Nephron progenitor cell (in vitro differentiated cells): Measurements from ENCODE around the gene ACKR2.

Experiments used
- DNase-seq: peaks from one replicate; pipeline ENCODE4 v3.0.0; 2021
- H3K27ac Mint-ChIP-seq: 2 replicates; pipeline ENCODE4 v1.8.0; 2021; ENCODE audit warnings: mild to moderate bottlenecking, moderate library complexity, mixed read lengths
- H3K27me3 Mint-ChIP-seq: 2 replicates; pipeline ENCODE4 v1.8.0; 2021; ENCODE audit warnings: mild to moderate bottlenecking, low read depth, mixed read lengths; ENCODE audit not compliant: poor library complexity
- H3K36me3 Mint-ChIP-seq: 2 replicates; pipeline ENCODE4 v1.8.0; 2021; ENCODE audit warnings: low read depth, mixed read lengths
- H3K4me1 Mint-ChIP-seq: 2 replicates; pipeline ENCODE4 v1.8.0; 2021; ENCODE audit warnings: mixed read lengths
- H3K4me3 Mint-ChIP-seq: 2 replicates; pipeline ENCODE4 v1.8.0; 2021; ENCODE audit warnings: mild to moderate bottlenecking, moderate library complexity, mixed read lengths
- H3K9me3 Mint-ChIP-seq: 2 replicates; pipeline ENCODE4 v1.8.0; 2021; ENCODE audit warnings: mild to moderate bottlenecking, moderate library complexity, mixed read lengths
- TF ChIP-seq, protein P1 (sequence below): fragments of 200-600 bp; sonication (generic); IDR thresholded peaks from 2 replicates; pipeline ENCODE4 v1.5.0; 2021; ENCODE audit warnings: antibody characterized with exemption

Gene ACKR2

DNA sequence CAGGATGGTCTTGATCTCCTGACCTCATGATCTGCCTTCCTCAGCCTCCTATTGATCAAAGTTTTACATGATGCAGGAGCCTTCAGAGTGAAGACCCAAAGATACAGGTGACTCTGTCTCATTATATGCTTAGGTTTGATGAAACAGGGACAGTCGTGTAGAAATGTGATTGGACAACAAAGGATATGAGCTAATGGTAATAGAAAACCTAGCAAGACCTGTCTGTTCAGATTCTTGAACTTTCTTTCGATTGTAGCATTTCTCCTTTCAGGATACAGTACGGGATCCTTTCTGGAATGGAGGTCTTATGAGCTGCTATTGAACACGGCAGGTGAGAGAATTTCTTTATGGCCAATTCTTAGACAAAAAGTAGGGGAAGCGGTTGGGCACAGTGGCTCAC is at the start of gene ACKR2:
TSS of gene ACKR2 (plus strand) at position 244 of the 400 bp plus-strand sequence. CDS start 55,058 bp downstream, outside the sequence.
- H3K4me3 Mint-ChIP-seq, result no peak within 1 kb of the TSS
- peaks cover 29% of the 10 kb centered on the region for H3K4me1 Mint-ChIP-seq
- TF ChIP-seq, protein P1, sequence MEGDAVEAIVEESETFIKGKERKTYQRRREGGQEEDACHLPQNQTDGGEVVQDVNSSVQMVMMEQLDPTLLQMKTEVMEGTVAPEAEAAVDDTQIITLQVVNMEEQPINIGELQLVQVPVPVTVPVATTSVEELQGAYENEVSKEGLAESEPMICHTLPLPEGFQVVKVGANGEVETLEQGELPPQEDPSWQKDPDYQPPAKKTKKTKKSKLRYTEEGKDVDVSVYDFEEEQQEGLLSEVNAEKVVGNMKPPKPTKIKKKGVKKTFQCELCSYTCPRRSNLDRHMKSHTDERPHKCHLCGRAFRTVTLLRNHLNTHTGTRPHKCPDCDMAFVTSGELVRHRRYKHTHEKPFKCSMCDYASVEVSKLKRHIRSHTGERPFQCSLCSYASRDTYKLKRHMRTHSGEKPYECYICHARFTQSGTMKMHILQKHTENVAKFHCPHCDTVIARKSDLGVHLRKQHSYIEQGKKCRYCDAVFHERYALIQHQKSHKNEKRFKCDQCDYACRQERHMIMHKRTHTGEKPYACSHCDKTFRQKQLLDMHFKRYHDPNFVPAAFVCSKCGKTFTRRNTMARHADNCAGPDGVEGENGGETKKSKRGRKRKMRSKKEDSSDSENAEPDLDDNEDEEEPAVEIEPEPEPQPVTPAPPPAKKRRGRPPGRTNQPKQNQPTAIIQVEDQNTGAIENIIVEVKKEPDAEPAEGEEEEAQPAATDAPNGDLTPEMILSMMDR, result no peak
- H3K36me3 Mint-ChIP-seq, result no peaks in the 10 kb centered on the region
- peaks cover 15% of the 10 kb centered on the region for H3K27me3 Mint-ChIP-seq
- H3K9me3 Mint-ChIP-seq, result no peaks in the 10 kb centered on the region
- H3K27ac Mint-ChIP-seq, result peak within 1 kb of the TSS; percentile 6
- DNase-seq, result no peak

GRCh38 chr3:42762046-42762724 is 47.1 kb upstream of the ACKR2 start:
- Mint-ChIP-seq H3K4me3 (no peak overlapping the region), H3K4me1 (no peaks in the 10 kb centered on the region), H3K9me3 (no peaks in the 10 kb centered on the region), H3K27ac (no peak overlapping the region), H3K27me3 (peaks cover 14% of the 10 kb centered on the region), H3K36me3 (no peaks in the 10 kb centered on the region)
- no peak for DNase-seq
- TF ChIP-seq, protein P1, result no peak

GRCh38 chr3:42763021-42763420 is 46.2 kb upstream of the ACKR2 start:
- Mint-ChIP-seq H3K36me3 (no peaks in the 10 kb centered on the region), H3K27ac (no peak overlapping the region), H3K9me3 (no peaks in the 10 kb centered on the region), H3K4me3 (no peak overlapping the region), H3K27me3 (peaks cover 19% of the 10 kb centered on the region), H3K4me1 (no peaks in the 10 kb centered on the region)
- TF ChIP-seq, protein P1, result no peak
- no peak for DNase-seq

- Mint-ChIP-seq H3K9me3 (peaks cover 7% of the 10 kb centered on the region), H3K36me3 (no peaks in the 10 kb centered on the region), H3K27me3 (peaks cover 19% of the 10 kb centered on the region), H3K4me3 (no peak overlapping the region), H3K27ac (no peak overlapping the region), H3K4me1 (no peaks in the 10 kb centered on the region)
- no peak for DNase-seq
- TF ChIP-seq, protein P1, result no peak
These were observed 45.1 kb upstream of the ACKR2 start for GRCh38 chr3:42764115-42764514.

DNA sequence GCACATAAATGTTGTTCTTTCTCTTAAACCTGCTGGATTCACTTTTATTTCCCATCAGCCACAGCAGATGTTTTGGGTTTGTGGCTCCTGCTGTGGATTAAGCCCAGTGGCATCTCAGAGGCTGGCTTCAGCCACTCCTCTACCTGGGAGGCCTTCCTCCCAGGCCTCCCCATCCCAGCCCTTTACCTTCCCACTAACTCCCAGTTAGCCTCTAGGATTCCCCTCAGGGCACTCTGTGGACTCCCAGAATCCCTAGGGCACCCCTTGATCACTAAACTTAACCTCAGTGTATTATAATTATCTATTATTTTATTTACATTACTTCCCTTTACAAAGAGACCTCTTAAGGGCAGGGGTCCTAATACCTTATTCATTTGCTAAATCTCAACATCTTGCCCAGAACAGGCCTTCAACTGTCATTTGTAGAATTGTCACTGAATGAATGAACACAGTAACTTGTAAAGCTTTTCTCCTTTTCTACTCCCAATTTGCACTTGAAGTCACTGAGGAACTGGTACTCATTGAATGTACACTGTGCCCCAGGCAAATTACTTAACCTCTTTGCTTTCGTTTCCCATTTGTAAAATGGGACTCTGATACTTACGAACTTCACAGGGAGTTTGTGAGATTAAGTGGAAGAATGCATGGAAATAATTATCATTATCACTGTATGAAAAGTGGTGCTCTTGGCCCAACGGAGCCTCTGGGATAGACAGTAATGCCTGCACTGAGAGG is 44.5 kb upstream of the ACKR2 start:
- peaks cover 8% of the 10 kb centered on the region for H3K9me3 Mint-ChIP-seq
- no peak overlapping the region for H3K27ac Mint-ChIP-seq
- no peak overlapping the region for H3K4me3 Mint-ChIP-seq
- H3K27me3 Mint-ChIP-seq, result peaks cover 19% of the 10 kb centered on the region
- TF ChIP-seq, protein P1, result no peak
- no peaks in the 10 kb centered on the region for H3K4me1 Mint-ChIP-seq
- DNase-seq, result no peak
- no peaks in the 10 kb centered on the region for H3K36me3 Mint-ChIP-seq
